ENCODE results near the gene THAP11. TPM values are rescaled to one million over a fixed set of nuclear protein-coding genes. Genes with fewer than 3 reads are reported as not detected.

THAP11 gene
- total and polyA plus RNA-seq, 2 experiments from 2014 or later = 37.3 to 115 TPM

DNA sequence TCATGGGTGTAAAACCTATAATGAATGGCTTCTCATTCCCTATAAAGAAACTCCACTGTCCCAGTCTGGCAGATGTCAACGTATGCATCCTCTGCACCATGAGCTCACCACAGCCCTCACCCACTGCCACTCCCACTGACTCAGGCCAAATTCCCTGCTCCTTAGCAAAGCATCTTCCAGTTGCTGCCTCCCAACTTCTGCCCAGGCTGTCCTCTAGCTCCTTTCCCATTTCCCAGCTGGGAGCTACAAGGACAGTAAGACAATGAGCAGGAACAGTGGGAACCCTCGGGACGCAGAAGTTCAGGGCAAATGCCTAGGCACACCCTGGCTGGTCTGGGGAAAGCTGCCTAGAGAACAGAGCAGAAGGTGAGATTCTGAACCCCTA lies 9.1 kb upstream of the THAP11 start (continued):
- TF ChIP-seq POLR2AphosphoS5 (IDR thresholded peaks at IDR 0.05; ENCODE audit: low read depth) (no peak), CREB1 (CRISPR knock-in tag; IDR thresholded peaks at IDR 0.05; ENCODE audit: low read depth) (no peak), EZH2phosphoT487 (IDR thresholded peaks at IDR 0.05; ENCODE audit: unreplicated experiment) (no peak), ZNF331 (CRISPR knock-in tag; IDR thresholded peaks at IDR 0.05; ENCODE audit: low read depth) (no peak), JUNB (IDR thresholded peaks at IDR 0.05; ENCODE audit: unreplicated experiment) (no peak)

DNA sequence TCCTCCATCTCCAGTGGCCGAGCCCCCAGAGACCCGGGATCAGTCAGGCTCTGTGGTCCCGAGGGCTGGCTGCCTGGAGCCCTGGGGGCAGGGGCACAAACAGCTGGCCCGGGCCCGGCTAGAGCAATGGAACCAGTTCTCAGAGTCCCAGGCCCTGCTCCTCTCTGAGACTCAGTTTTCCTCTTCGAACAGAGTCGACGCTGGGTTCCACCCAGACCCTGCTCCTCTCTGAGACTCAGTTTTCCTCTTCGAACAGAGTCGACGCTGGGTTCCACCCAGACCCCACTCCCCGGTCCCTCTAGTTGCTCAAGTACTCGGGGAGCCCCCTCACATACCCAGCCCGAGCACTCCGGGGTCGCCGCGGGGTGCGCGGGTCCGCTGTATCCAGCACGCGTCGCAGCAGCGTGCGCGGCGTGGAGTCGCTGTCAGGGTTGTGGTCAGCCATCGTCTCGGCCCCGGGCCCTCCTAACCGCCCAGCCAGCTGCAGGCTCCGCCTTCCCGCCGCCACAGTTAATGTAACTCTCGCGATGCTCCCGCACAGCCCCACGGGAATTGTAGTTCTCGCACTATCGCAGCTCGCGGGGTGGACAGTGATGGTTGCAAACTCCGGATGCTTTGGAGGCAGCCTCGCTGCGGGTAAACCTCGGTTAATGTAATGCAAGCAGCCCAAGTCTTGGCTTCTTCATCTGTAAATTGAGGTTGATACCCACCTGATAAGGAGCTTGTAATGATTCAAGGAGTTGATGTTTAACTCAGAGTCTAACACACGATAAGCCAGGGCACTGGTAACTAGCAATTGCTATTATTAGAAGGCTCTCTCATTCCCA lies 8.5 kb upstream of the THAP11 start:
- peak; percentile 99 for ATAC-seq
- H4K20me1 ChIP-seq (replicated peaks; ENCODE audit: insufficient read depth) = 0 out of 2 replicates have a peak, but pooled peaks cover 3% of the 10 kb centered on the region
- H3K27me3 ChIP-seq (ENCODE audit: insufficient read depth) = no peaks in the 10 kb centered on the region
- Mint-ChIP-seq H3K4me3 (peak overlapping the region; percentile 84), H3K27me3 (ENCODE audit: insufficient read depth, low read depth, poor library complexity) (peaks cover 9% of the 10 kb centered on the region), H3K4me1 (peaks cover 10% of the 10 kb centered on the region), H3K27ac (no peak overlapping the region), H3K9me3 (no peaks in the 10 kb centered on the region), H3K36me3 (ENCODE audit: low read depth) (peaks cover 25% of the 10 kb centered on the region)
- peak; percentile 99 for DNase-seq (ENCODE audit: low spot score)
- H3K27ac ChIP-seq (ENCODE audit: low read depth) = no peak overlapping the region
- H3K4me1 ChIP-seq (ENCODE audit: insufficient read depth) = 0 out of 2 replicates have a peak, but pooled peaks cover 3% of the 10 kb centered on the region
- H3K4me2 ChIP-seq = peak overlapping the region; percentile 99
- peak overlapping the region; percentile 92 for H3K4me3 ChIP-seq
- H3K36me3 ChIP-seq (ENCODE audit: insufficient read depth) = no peaks in the 10 kb centered on the region
- no peaks in the 10 kb centered on the region for H3K9me2 ChIP-seq (ENCODE audit: insufficient read depth)
- H3K79me2 ChIP-seq (replicated peaks; ENCODE audit: insufficient read depth) = no peaks in the 10 kb centered on the region; the same call in 1 of the 2 replicates
- H3F3A ChIP-seq (replicated peaks; ENCODE audit: low read depth) = no peaks in the 10 kb centered on the region
- H2AFZ ChIP-seq = peak overlapping the region; percentile 84
- peak; percentile 94 for TF ChIP-seq POLR2AphosphoS5 (IDR thresholded peaks at IDR 0.05; ENCODE audit: low read depth)
- TF ChIP-seq CREB1 (CRISPR knock-in tag; IDR thresholded peaks at IDR 0.05; ENCODE audit: low read depth) = no peak
- TF ChIP-seq, protein P1, sequence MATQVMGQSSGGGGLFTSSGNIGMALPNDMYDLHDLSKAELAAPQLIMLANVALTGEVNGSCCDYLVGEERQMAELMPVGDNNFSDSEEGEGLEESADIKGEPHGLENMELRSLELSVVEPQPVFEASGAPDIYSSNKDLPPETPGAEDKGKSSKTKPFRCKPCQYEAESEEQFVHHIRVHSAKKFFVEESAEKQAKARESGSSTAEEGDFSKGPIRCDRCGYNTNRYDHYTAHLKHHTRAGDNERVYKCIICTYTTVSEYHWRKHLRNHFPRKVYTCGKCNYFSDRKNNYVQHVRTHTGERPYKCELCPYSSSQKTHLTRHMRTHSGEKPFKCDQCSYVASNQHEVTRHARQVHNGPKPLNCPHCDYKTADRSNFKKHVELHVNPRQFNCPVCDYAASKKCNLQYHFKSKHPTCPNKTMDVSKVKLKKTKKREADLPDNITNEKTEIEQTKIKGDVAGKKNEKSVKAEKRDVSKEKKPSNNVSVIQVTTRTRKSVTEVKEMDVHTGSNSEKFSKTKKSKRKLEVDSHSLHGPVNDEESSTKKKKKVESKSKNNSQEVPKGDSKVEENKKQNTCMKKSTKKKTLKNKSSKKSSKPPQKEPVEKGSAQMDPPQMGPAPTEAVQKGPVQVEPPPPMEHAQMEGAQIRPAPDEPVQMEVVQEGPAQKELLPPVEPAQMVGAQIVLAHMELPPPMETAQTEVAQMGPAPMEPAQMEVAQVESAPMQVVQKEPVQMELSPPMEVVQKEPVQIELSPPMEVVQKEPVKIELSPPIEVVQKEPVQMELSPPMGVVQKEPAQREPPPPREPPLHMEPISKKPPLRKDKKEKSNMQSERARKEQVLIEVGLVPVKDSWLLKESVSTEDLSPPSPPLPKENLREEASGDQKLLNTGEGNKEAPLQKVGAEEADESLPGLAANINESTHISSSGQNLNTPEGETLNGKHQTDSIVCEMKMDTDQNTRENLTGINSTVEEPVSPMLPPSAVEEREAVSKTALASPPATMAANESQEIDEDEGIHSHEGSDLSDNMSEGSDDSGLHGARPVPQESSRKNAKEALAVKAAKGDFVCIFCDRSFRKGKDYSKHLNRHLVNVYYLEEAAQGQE (IDR thresholded peaks at IDR 0.05; ENCODE audit: unreplicated experiment) = no peak
- no peak for TF ChIP-seq JUNB (IDR thresholded peaks at IDR 0.05; ENCODE audit: unreplicated experiment)
- no peak for TF ChIP-seq EZH2phosphoT487 (IDR thresholded peaks at IDR 0.05; ENCODE audit: unreplicated experiment)
- TF ChIP-seq NANOG (IDR thresholded peaks at IDR 0.05; ENCODE audit: borderline replicate concordance) = no peak
- TF ChIP-seq, protein P2, sequence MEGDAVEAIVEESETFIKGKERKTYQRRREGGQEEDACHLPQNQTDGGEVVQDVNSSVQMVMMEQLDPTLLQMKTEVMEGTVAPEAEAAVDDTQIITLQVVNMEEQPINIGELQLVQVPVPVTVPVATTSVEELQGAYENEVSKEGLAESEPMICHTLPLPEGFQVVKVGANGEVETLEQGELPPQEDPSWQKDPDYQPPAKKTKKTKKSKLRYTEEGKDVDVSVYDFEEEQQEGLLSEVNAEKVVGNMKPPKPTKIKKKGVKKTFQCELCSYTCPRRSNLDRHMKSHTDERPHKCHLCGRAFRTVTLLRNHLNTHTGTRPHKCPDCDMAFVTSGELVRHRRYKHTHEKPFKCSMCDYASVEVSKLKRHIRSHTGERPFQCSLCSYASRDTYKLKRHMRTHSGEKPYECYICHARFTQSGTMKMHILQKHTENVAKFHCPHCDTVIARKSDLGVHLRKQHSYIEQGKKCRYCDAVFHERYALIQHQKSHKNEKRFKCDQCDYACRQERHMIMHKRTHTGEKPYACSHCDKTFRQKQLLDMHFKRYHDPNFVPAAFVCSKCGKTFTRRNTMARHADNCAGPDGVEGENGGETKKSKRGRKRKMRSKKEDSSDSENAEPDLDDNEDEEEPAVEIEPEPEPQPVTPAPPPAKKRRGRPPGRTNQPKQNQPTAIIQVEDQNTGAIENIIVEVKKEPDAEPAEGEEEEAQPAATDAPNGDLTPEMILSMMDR (conservative IDR thresholded peaks at IDR 0.05; ENCODE audit: low read depth in 2 of 2) = no peak
- no peak for TF ChIP-seq STAT1 (IDR thresholded peaks at IDR 0.05; ENCODE audit: unreplicated experiment)
- TF ChIP-seq, protein P3, sequence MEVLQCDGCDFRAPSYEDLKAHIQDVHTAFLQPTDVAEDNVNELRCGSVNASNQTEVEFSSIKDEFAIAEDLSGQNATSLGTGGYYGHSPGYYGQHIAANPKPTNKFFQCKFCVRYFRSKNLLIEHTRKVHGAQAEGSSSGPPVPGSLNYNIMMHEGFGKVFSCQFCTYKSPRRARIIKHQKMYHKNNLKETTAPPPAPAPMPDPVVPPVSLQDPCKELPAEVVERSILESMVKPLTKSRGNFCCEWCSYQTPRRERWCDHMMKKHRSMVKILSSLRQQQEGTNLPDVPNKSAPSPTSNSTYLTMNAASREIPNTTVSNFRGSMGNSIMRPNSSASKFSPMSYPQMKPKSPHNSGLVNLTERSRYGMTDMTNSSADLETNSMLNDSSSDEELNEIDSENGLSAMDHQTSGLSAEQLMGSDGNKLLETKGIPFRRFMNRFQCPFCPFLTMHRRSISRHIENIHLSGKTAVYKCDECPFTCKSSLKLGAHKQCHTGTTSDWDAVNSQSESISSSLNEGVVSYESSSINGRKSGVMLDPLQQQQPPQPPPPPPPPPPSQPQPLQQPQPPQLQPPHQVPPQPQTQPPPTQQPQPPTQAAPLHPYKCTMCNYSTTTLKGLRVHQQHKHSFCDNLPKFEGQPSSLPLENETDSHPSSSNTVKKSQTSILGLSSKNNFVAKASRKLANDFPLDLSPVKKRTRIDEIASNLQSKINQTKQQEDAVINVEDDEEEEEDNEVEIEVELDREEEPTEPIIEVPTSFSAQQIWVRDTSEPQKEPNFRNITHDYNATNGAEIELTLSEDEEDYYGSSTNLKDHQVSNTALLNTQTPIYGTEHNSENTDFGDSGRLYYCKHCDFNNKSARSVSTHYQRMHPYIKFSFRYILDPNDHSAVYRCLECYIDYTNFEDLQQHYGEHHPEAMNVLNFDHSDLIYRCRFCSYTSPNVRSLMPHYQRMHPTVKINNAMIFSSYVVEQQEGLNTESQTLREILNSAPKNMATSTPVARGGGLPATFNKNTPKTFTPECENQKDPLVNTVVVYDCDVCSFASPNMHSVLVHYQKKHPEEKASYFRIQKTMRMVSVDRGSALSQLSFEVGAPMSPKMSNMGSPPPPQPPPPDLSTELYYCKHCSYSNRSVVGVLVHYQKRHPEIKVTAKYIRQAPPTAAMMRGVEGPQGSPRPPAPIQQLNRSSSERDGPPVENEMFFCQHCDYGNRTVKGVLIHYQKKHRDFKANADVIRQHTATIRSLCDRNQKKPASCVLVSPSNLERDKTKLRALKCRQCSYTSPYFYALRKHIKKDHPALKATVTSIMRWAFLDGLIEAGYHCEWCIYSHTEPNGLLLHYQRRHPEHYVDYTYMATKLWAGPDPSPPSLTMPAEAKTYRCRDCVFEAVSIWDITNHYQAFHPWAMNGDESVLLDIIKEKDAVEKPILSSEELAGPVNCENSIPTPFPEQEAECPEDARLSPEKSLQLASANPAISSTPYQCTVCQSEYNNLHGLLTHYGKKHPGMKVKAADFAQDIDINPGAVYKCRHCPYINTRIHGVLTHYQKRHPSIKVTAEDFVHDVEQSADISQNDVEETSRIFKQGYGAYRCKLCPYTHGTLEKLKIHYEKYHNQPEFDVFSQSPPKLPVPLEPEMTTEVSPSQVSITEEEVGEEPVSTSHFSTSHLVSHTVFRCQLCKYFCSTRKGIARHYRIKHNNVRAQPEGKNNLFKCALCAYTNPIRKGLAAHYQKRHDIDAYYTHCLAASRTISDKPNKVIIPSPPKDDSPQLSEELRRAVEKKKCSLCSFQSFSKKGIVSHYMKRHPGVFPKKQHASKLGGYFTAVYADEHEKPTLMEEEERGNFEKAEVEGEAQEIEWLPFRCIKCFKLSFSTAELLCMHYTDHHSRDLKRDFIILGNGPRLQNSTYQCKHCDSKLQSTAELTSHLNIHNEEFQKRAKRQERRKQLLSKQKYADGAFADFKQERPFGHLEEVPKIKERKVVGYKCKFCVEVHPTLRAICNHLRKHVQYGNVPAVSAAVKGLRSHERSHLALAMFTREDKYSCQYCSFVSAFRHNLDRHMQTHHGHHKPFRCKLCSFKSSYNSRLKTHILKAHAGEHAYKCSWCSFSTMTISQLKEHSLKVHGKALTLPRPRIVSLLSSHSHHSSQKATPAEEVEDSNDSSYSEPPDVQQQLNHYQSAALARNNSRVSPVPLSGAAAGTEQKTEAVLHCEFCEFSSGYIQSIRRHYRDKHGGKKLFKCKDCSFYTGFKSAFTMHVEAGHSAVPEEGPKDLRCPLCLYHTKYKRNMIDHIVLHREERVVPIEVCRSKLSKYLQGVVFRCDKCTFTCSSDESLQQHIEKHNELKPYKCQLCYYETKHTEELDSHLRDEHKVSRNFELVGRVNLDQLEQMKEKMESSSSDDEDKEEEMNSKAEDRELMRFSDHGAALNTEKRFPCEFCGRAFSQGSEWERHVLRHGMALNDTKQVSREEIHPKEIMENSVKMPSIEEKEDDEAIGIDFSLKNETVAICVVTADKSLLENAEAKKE (CRISPR knock-in tag; IDR thresholded peaks at IDR 0.05) = no peak
- no peak for TF ChIP-seq ZNF114 (CRISPR knock-in tag; IDR thresholded peaks at IDR 0.05)
